WTC11 (cell line): ENCODE data around the gene CACNA1H. TPM values are rescaled to one million over a fixed set of nuclear protein-coding genes. Genes with fewer than 3 reads are reported as not detected.

Source experiments
- ARID4B ChIP-seq: sonication (generic); formaldehyde crosslinking; IDR thresholded peaks from 2 replicates; pipeline ENCODE4 v1.8.0; 2023; ENCODE audit warnings: missing genetic modification reagents, mild to moderate bottlenecking, borderline replicate concordance
- CDX4 ChIP-seq: fragments of 250-450 bp; sonication (Bioruptor Pico); IDR thresholded peaks from 2 replicates; pipeline ENCODE4 v1.9.0; 2021; ENCODE audit warnings: moderate library complexity, mild to moderate bottlenecking, inconsistent platforms, borderline replicate concordance
- CREB1 ChIP-seq: sonication (generic); formaldehyde crosslinking; IDR thresholded peaks from 2 replicates; pipeline ENCODE4 v1.8.0; 2023; ENCODE audit warnings: mild to moderate bottlenecking, missing genetic modification reagents
- CREM ChIP-seq: sonication (generic); formaldehyde crosslinking; IDR thresholded peaks from 2 replicates; pipeline ENCODE4 v1.8.1; 2022; ENCODE audit warnings: mild to moderate bottlenecking, missing genetic modification reagents, moderate library complexity
- ETV6 ChIP-seq: sonication (generic); formaldehyde crosslinking; IDR thresholded peaks from 2 replicates; pipeline ENCODE4 v1.8.1; 2022; ENCODE audit warnings: mild to moderate bottlenecking, missing genetic modification reagents
- FOXJ3 ChIP-seq: sonication (generic); formaldehyde crosslinking; IDR thresholded peaks from 2 replicates; pipeline ENCODE4 v1.9.0; 2021; ENCODE audit warnings: missing genetic modification reagents, mild to moderate bottlenecking, borderline replicate concordance
- FOXP4 ChIP-seq: sonication (generic); formaldehyde crosslinking; IDR thresholded peaks from 2 replicates; pipeline ENCODE4 v1.8.0; 2022; ENCODE audit warnings: mild to moderate bottlenecking, missing genetic modification reagents
- IRF1 ChIP-seq: sonication (generic); formaldehyde crosslinking; IDR thresholded peaks from 2 replicates; pipeline ENCODE4 v1.8.0; 2023; ENCODE audit warnings: missing genetic modification reagents
- IRF2 ChIP-seq: sonication (generic); formaldehyde crosslinking; IDR thresholded peaks from 2 replicates; pipeline ENCODE4 v1.8.0; 2022; ENCODE audit warnings: low read depth, missing genetic modification reagents, borderline replicate concordance
- OVOL2 ChIP-seq: fragments of 250-450 bp; sonication (Bioruptor Pico); IDR thresholded peaks from 2 replicates; pipeline ENCODE4 v1.9.0; 2021; ENCODE audit warnings: mild to moderate bottlenecking, borderline replicate concordance
- PRDM15 ChIP-seq: sonication (generic); formaldehyde crosslinking; IDR thresholded peaks from 2 replicates; pipeline ENCODE4 v1.8.0; 2022; ENCODE audit warnings: missing genetic modification reagents
- RELA ChIP-seq: sonication (generic); formaldehyde crosslinking; IDR thresholded peaks from 2 replicates; pipeline ENCODE4 v1.8.1; 2022; ENCODE audit warnings: missing genetic modification reagents, mild to moderate bottlenecking, borderline replicate concordance
- SOX15 ChIP-seq: fragments of 250-450 bp; sonication (Bioruptor Pico); IDR thresholded peaks from 2 replicates; pipeline ENCODE4 v1.9.0; 2021; ENCODE audit warnings: mild to moderate bottlenecking
- SP1 ChIP-seq: sonication (generic); formaldehyde crosslinking; conservative IDR thresholded peaks from 2 replicates; pipeline ENCODE4 v1.8.1; 2022; ENCODE audit warnings: missing genetic modification reagents
- STAT6 ChIP-seq: sonication (generic); formaldehyde crosslinking; conservative IDR thresholded peaks from 2 replicates; pipeline ENCODE4 v1.8.1; 2023; ENCODE audit warnings: mild to moderate bottlenecking, low read depth, missing genetic modification reagents, moderate library complexity
- TEAD4 ChIP-seq: sonication (generic); formaldehyde crosslinking; IDR thresholded peaks from 2 replicates; pipeline ENCODE4 v1.8.0; 2022; ENCODE audit warnings: mild to moderate bottlenecking, missing genetic modification reagents
- TP53 ChIP-seq: sonication (generic); formaldehyde crosslinking; IDR thresholded peaks from 2 replicates; pipeline ENCODE4 v1.8.1; 2023; ENCODE audit warnings: mild to moderate bottlenecking, missing genetic modification reagents
- ZMAT4 ChIP-seq: fragments of 250-450 bp; sonication (Bioruptor Pico); IDR thresholded peaks from 2 replicates; pipeline ENCODE4 v1.9.0; 2021; ENCODE audit warnings: mild to moderate bottlenecking
- ZNF263 ChIP-seq: sonication (generic); formaldehyde crosslinking; IDR thresholded peaks from 2 replicates; pipeline ENCODE4 v1.8.1; 2022; ENCODE audit warnings: low read depth, mild to moderate bottlenecking, moderate library complexity, missing genetic modification reagents
- ZNF317 ChIP-seq: sonication (generic); formaldehyde crosslinking; IDR thresholded peaks from 2 replicates; pipeline ENCODE4 v1.8.1; 2023; ENCODE audit warnings: low read depth, mild to moderate bottlenecking, moderate library complexity, missing genetic modification reagents, borderline replicate concordance
- ZSCAN18 ChIP-seq: fragments of 250-450 bp; sonication (Bioruptor Pico); IDR thresholded peaks from 2 replicates; pipeline ENCODE4 v2.1.2; 2022; ENCODE audit warnings: mild to moderate bottlenecking, moderate library complexity
- total RNA-seq: library from RNA; stranded (reverse); gene quantifications from 3 replicates; pipeline ENCODE4 v1.2.3, GENCODE V29; 2021

Gene CACNA1H
- total RNA-seq, 1 experiment from 2014 or later: 38.0 TPM

GRCh38 chr16:1188432-1189189 is 35.7 kb downstream of the CACNA1H start (continued):
- TF ChIP-seq IRF2: 0 out of 2 replicates have a peak, but pooled peaks have one; percentile 17
- no peak for TF ChIP-seq ZSCAN18
- TF ChIP-seq TEAD4: peak; percentile 93
- peak; percentile 85; the same call in 1 of the 2 replicates for TF ChIP-seq RELA (CRISPR knock-in tag)
- TF ChIP-seq ZNF263 (CRISPR knock-in tag): no peak
- peak; percentile 97 for TF ChIP-seq ARID4B
- TF ChIP-seq CDX4: no peak
- no peak for TF ChIP-seq PRDM15 (CRISPR knock-in tag)
- TF ChIP-seq ETV6 (CRISPR knock-in tag): peak; percentile 87; the same call in 1 of the 2 replicates
- no peak for TF ChIP-seq SOX15 (CRISPR knock-in tag)
- no peak for TF ChIP-seq ZMAT4
- no peak for TF ChIP-seq OVOL2 (CRISPR knock-in tag)
- peak; percentile 72; the same call in 1 of the 2 replicates for TF ChIP-seq IRF1
- no peak for TF ChIP-seq CREB1 (CRISPR knock-in tag)
- 0 out of 2 replicates have a peak, but pooled peaks have one; percentile 49 for TF ChIP-seq ZNF317 (CRISPR knock-in tag)
- TF ChIP-seq FOXJ3 (CRISPR knock-in tag): no peak
- TF ChIP-seq SP1 (CRISPR knock-in tag): 0 out of 2 replicates have a peak, but pooled peaks have one; percentile 35
- peak; percentile 55; the same call in 1 of the 2 replicates for TF ChIP-seq CREM (CRISPR knock-in tag)
- no peak for TF ChIP-seq STAT6 (CRISPR knock-in tag)
- peak; percentile 97 for TF ChIP-seq FOXP4
- TF ChIP-seq TP53: peak; percentile 92
